SIG-M5 treated with dmso at 0.1 percent for 504 hours (cell line): Measurements from ENCODE around the gene TLE4.
"Not testable (repeated sequence)": the region's sequence is repeated elsewhere in the genome, so short reads cannot be mapped to it uniquely, and the experiment has no call there.

Experiments used
- DNase-seq: peaks from one replicate; lab custom pipeline; 2025; ENCODE audit not compliant: unreplicated experiment; lab: John Stamatoyannopoulos, UW

The TLE4 gene

GRCh38 chr9:79571309-79572031 is at the start of gene TLE4:
TLE4 (plus strand) TSS chr9:79571965; CDS start chr9:79572791, 826 bp downstream.
- DNase-seq: peak; percentile 100

GRCh38 chr9:79522793-79523192 is 49.0 kb upstream of the TLE4 start:
- no peak for DNase-seq

GRCh38 chr9:79524266-79524665 is 47.5 kb upstream of the TLE4 start:
- DNase-seq: no peak

- no peak for DNase-seq
Observed at GRCh38 chr9:79526149-79526672, 45.6 kb upstream of the TLE4 start.

GRCh38 chr9:79535534-79535933 is 36.2 kb upstream of the TLE4 start:
- no peak for DNase-seq

- no peak for DNase-seq
Observed at GRCh38 chr9:79537838-79538237, 33.9 kb upstream of the TLE4 start.

GRCh38 chr9:79542735-79543620 is 28.8 kb upstream of the TLE4 start:
- no peak for DNase-seq

GRCh38 chr9:79544375-79544774 is 27.4 kb upstream of the TLE4 start:
- not testable (repeated sequence) for DNase-seq

- no peak for DNase-seq
Observed at GRCh38 chr9:79551586-79551985, 20.2 kb upstream of the TLE4 start.

GRCh38 chr9:79551994-79552393 is 19.8 kb upstream of the TLE4 start:
- DNase-seq: no peak

- no peak for DNase-seq
Observed at GRCh38 chr9:79555474-79556089, 16.2 kb upstream of the TLE4 start.

GRCh38 chr9:79559495-79560181 is 12.1 kb upstream of the TLE4 start:
- DNase-seq: no peak

- no peak for DNase-seq
Observed at GRCh38 chr9:79562749-79563386, 8.9 kb upstream of the TLE4 start.

- DNase-seq: no peak
Observed at GRCh38 chr9:79564105-79564504, 7.7 kb upstream of the TLE4 start.

- DNase-seq: no peak
Observed at GRCh38 chr9:79565245-79565644, 6.5 kb upstream of the TLE4 start.

- peak; percentile 23 for DNase-seq
Observed at GRCh38 chr9:79567671-79568098, 4.1 kb upstream of the TLE4 start.

GRCh38 chr9:79568337-79569101 is 3.2 kb upstream of the TLE4 start:
- peak; percentile 68 for DNase-seq

GRCh38 chr9:79569814-79570447 is 1.8 kb upstream of the TLE4 start:
- DNase-seq: no peak
